ENCODE measurements around the gene NEK6. TPM values are rescaled to one million over a fixed set of nuclear protein-coding genes. Genes with fewer than 3 reads are reported as not detected.
"Not testable (repeated sequence)": the region's sequence is repeated elsewhere in the genome, so short reads cannot be mapped to it uniquely, and the experiment has no call there.

The NEK6 gene
- total RNA-seq, 1 donor from 2014 or later, result 14.7 TPM

DNA sequence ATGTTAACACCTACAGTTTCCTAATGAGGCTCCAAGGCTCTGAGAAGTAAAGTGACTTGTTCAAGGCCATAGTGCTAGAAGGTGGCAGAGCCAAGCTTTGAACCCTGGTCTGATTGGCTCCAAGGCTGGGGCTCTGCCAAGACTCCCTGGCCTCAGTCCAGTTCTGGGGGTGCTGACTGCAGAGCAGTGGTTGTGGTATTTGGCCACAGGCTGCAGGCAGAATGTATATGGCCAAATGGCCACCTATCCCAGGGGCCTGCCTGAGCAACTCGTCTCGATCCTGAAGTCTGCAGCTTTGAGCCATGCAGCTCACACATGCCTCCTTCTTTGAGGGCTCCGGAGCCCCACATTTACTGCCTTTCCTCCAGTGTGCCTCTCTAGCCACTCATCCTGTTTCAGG is 9.7 kb upstream of the NEK6 start:
- no peak for FAIRE-seq

DNA sequence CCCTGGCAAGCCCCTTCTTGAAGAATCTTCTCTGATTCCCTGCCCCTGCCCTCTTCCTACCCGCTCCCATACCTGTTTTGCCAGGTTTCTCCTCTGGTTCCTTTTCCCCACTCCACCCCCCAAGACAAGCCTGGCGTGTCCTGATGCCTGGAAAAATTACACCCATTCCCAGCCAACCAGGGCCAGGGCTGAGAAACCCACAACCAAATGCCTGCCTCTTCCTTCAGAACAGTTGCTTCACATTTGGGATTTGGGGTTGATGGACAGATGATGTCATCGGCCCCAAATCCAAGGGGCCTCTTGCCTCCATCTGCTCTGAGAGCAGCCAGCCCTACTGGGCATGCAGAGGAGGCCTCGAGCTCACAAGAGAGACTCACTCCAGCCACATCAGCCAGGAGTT is 8.8 kb upstream of the NEK6 start:
- no peak for FAIRE-seq
- H3K4me3 ChIP-seq (ENCODE audit: low read depth, low read length), result no peak overlapping the region
- DNase-seq (ENCODE audit: low read depth), result no peak
- H3K36me3 ChIP-seq (ENCODE audit: control insufficient read depth, insufficient read depth, low read length), result no peaks in the 10 kb centered on the region
- H3K27me3 ChIP-seq (ENCODE audit: control insufficient read depth, insufficient read depth, low read length), result no peaks in the 10 kb centered on the region
- TF ChIP-seq, protein P1, sequence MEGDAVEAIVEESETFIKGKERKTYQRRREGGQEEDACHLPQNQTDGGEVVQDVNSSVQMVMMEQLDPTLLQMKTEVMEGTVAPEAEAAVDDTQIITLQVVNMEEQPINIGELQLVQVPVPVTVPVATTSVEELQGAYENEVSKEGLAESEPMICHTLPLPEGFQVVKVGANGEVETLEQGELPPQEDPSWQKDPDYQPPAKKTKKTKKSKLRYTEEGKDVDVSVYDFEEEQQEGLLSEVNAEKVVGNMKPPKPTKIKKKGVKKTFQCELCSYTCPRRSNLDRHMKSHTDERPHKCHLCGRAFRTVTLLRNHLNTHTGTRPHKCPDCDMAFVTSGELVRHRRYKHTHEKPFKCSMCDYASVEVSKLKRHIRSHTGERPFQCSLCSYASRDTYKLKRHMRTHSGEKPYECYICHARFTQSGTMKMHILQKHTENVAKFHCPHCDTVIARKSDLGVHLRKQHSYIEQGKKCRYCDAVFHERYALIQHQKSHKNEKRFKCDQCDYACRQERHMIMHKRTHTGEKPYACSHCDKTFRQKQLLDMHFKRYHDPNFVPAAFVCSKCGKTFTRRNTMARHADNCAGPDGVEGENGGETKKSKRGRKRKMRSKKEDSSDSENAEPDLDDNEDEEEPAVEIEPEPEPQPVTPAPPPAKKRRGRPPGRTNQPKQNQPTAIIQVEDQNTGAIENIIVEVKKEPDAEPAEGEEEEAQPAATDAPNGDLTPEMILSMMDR (IDR thresholded peaks at IDR 0.05; ENCODE audit: insufficient read depth, low read length, severe bottlenecking), result no peak

More for the DNA sequence above, 9.7 kb upstream of the NEK6 start:
- Histone ChIP-seq H3K27me3 (ENCODE audit: control insufficient read depth, insufficient read depth, low read length) (no peaks in the 10 kb centered on the region), H3K4me3 (ENCODE audit: low read depth, low read length) (no peak overlapping the region), H3K36me3 (ENCODE audit: control insufficient read depth, insufficient read depth, low read length) (no peaks in the 10 kb centered on the region)
- TF ChIP-seq, protein P1 (IDR thresholded peaks at IDR 0.05; ENCODE audit: insufficient read depth, low read length, severe bottlenecking), result no peak
- no peak for DNase-seq (ENCODE audit: low read depth)

DNA sequence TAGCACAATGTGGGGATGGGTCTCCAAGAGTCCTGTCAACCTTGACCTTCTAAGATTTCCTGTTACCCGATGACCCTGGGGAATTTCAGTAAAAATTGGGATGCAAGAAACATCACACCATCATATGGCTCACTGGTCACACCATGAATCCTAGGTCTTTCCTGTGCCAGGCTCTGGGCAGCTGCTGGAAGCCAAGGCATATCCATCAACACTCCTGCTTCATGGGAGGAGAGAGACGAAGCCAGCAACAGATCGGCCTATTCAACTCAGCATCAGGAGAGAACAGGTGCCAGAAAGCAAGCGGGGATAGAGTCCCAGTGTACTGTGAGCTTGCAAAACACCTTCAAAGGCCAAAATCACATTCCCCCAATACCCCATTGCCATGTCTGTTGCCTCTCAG is 6.5 kb upstream of the NEK6 start:
- DNase-seq (ENCODE audit: low read depth), result no peak
- Histone ChIP-seq H3K36me3 (ENCODE audit: control insufficient read depth, insufficient read depth, low read length) (no peaks in the 10 kb centered on the region), H3K27me3 (ENCODE audit: control insufficient read depth, insufficient read depth, low read length) (no peaks in the 10 kb centered on the region), H3K4me3 (ENCODE audit: low read depth, low read length) (no peak overlapping the region)
- TF ChIP-seq, protein P1 (IDR thresholded peaks at IDR 0.05; ENCODE audit: insufficient read depth, low read length, severe bottlenecking), result no peak
- no peak for FAIRE-seq

DNA sequence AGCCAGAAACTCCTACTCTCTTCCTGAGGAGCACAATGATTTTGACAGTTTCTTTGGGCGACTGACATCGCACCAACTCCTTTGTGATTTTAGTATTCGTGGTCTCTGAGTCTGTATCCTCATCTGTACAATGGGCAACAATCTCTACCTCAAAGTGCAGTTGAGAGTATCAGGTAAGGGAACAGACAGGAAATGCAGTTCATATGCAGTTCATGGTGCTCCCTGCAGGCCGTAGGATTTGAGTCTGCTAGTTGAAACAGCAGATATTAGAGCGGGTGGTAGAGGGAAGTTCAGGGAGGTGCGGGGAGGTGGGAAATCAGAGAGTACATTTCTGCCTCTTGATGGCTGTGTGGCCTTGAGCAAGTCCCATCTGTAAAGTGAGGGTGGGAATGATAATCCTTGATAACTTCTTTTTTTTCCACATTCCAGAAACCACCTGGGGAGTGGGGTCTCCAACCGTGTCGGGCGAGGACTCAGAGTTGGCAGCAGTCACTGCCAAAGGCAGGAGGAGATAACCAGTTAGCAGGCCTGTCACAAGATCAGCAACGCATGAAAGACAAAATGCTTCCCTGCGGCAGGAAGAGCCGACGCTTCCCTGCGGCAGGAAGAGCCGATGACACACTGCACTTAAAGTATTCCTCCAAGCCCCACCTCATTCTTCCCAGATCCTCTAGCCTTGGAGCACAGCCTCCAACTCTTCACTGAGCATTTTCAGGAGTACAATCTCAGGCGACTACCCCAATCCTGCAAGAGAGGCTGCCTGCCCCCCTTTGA is 6.0 kb upstream of the NEK6 start:
- Histone ChIP-seq H3K4me3 (ENCODE audit: low read depth, low read length) (no peak overlapping the region), H3K36me3 (ENCODE audit: control insufficient read depth, insufficient read depth, low read length) (no peaks in the 10 kb centered on the region), H3K27me3 (ENCODE audit: control insufficient read depth, insufficient read depth, low read length) (no peaks in the 10 kb centered on the region)
- DNase-seq (ENCODE audit: low read depth), result no peak
- TF ChIP-seq, protein P1 (IDR thresholded peaks at IDR 0.05; ENCODE audit: insufficient read depth, low read length, severe bottlenecking), result no peak
- FAIRE-seq, result no peak

DNA sequence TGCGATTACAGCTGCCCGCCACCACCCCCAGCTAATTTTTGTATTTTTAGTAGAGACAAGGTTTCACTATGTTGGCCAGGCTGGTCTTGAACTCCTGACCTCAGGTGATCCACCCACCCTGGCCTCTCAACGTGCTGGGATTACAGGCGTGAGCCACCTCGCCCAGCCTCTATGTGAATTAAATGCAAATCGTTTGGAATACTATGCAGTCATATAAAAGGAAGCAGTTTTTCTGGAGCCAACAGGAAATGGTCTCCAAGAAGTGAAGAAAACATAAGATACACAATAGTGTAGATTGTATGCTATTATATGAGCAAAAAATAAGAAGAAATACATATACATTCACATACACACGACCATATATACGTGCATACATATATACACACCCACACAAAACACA is 4.9 kb upstream of the NEK6 start:
- not testable (repeated sequence) for H3K4me3 ChIP-seq (ENCODE audit: low read depth, low read length); H3K27me3 ChIP-seq (ENCODE audit: control insufficient read depth, insufficient read depth, low read length); FAIRE-seq; H3K36me3 ChIP-seq (ENCODE audit: control insufficient read depth, insufficient read depth, low read length); DNase-seq (ENCODE audit: low read depth)

DNA sequence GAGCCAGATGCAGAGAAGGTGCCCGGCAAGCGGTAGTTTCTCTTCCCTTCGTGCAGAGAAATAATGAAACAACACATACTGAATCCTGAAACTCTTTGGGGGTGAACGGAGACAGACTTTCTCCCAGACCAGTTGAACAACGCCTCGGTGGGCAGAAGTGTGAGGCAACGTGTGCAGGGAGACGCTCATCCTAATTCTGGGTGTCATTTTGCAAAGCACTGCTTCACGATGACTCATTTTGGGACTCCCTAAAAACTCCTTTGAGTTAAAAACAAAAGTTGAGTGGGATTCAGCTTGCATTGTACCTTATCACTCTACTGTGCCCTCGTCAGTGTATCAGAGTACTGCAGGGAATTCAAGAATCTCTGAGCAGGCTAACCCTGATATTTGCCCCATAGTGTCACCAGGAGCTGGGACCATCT is 3.5 kb upstream of the NEK6 start:
- TF ChIP-seq, protein P1 (IDR thresholded peaks at IDR 0.05; ENCODE audit: insufficient read depth, low read length, severe bottlenecking), result no peak
- Histone ChIP-seq H3K4me3 (ENCODE audit: low read depth, low read length) (no peak overlapping the region), H3K36me3 (ENCODE audit: control insufficient read depth, insufficient read depth, low read length) (no peaks in the 10 kb centered on the region), H3K27me3 (ENCODE audit: control insufficient read depth, insufficient read depth, low read length) (no peaks in the 10 kb centered on the region)
- no peak for FAIRE-seq
- DNase-seq (ENCODE audit: low read depth), result no peak
